Testis (tissue), 3 donors: Measurements from ENCODE around the gene RSRC2. TPM values are rescaled to one million over a fixed set of nuclear protein-coding genes. Genes with fewer than 3 reads are reported as not detected.

Experiments used
- DNase-seq: peaks from one replicate; pipeline ENCODE4 v3.0.0-alpha.2; 2019
- H3K27ac ChIP-seq, 2 donors: fragments of 200-600 bp; sonication (generic); one replicate each; pipeline ENCODE4 v1.5.1; 2019
- H3K27me3 ChIP-seq: fragments of 200-600 bp; sonication (generic); one replicate; pipeline ENCODE4 v1.5.1; 2019
- H3K36me3 ChIP-seq: fragments of 200-600 bp; sonication (generic); one replicate; pipeline ENCODE4 v1.5.1; 2017; ENCODE audit warnings: low read depth; ENCODE audit errors: missing control alignments
- H3K4me1 ChIP-seq: fragments of 200-600 bp; sonication (generic); one replicate; pipeline ENCODE4 v1.5.1; 2019
- H3K4me3 ChIP-seq, 2 donors: fragments of 200-600 bp; sonication (generic); one replicate each; pipeline ENCODE4 v1.5.1; 2017 to 2019
- H3K9me3 ChIP-seq: fragments of 200-600 bp; sonication (generic); one replicate; pipeline ENCODE4 v1.5.1; 2017
- POLR2A ChIP-seq: fragments of 450-650 bp; IDR thresholded peaks from one replicate; pipeline ENCODE4 v1.6.1; 2017; ENCODE audit warnings: antibody characterized with exemption, mild to moderate bottlenecking, moderate library complexity
- WGBS, 2 donors: methylation state at CpG; one replicate each; pipeline ENCODE4 v1.1.5; 2018; 5-methylcytosine and 5-hydroxymethylcytosine counted together
- intact Hi-C: fragments of 100-400 bp; cut with DNase I; formaldehyde crosslinking; loops from one replicate; pipeline ENCODE4 v1.15.1; 2023; ENCODE audit warnings: low total_unique reads
- polyA plus RNA-seq: library from polyadenylated mRNA; stranded (reverse); fragments of 350-450 nt; fragmentation: Illumina TruSeq; extraction: RNeasy Lipid Tissue Mini Kit (QIAGEN cat#74804); gene quantifications from one replicate; pipeline ENCODE4 v1.2.3, GENCODE V29; 2014; ENCODE audit warnings: low read depth, low replicate concordance; ENCODE audit not compliant: insufficient read depth
- total RNA-seq, 2 donors: library from RNA; depleted of rRNA; stranded (reverse); fragments of >200 nt; gene quantifications; one replicate each; pipeline ENCODE4 v1.2.3, GENCODE V29; 2016
- TF ChIP-seq, protein P1 (sequence below), 3 experiments: fragments of 450-650 bp in 2 of 3; fragments of 200-600 bp in 1 of 3; sonication (generic) in 1 of 3; IDR thresholded peaks; one replicate each; pipeline ENCODE4 v1.5.1; 2016 to 2019; ENCODE audit warnings: antibody characterized with exemption in 3 of 3, mild to moderate bottlenecking in 2 of 3, moderate library complexity in 1 of 3

Gene RSRC2
- total and polyA plus RNA-seq, 3 donors from 2014 or later, result 50.7 to 133 (median 93.1) TPM

DNA sequence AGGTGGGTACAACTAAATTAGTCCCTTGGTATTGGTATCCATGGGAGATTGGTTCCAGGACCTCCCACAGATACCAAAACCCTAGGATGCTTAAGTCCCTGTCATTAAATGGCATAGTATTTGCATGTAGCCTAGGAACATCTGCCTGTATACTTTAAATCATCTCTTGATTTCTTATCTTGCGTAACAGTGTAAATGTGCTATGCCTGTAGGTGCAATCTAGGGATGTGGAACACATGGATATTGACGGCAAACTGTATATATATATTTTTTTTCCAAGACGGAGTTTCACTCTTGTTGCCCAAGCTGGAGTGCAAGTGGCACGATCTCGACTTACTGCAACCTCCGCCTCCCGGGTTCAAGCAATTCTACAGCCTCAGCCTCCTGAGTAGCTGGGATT lies 1.8 kb upstream of the RSRC2 start:
- H3K4me1 ChIP-seq, result peaks cover 9% of the 10 kb centered on the region

DNA sequence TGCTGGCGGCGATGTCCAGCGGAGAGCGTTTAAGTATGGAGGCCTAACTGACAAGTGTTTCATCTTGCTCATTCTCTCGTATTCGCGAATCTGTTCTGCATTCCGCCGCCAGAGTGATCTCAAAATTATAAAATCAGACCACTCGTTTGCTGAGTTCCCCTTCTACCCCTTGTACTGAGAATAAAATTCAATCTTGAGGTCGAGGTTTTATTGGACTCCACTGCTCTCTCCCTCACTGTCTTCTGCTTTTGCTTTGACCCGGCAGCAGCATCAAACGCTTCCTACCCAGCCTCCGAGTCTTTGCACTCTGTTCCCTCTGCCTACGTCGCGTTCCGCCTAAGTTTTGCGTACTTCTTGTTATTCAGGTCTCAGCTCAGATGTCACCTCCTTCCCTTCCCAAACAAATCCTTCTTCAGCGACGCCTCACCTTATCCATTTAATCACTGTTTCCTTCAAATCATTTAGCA lies 775 bp upstream of the RSRC2 start:
- no peaks in the 10 kb centered on the region for H3K27me3 ChIP-seq
- H3K4me3 ChIP-seq, result peak overlapping the region; percentile 60 to 91
- intact Hi-C loops, result no loop called here
- TF ChIP-seq, protein P1, sequence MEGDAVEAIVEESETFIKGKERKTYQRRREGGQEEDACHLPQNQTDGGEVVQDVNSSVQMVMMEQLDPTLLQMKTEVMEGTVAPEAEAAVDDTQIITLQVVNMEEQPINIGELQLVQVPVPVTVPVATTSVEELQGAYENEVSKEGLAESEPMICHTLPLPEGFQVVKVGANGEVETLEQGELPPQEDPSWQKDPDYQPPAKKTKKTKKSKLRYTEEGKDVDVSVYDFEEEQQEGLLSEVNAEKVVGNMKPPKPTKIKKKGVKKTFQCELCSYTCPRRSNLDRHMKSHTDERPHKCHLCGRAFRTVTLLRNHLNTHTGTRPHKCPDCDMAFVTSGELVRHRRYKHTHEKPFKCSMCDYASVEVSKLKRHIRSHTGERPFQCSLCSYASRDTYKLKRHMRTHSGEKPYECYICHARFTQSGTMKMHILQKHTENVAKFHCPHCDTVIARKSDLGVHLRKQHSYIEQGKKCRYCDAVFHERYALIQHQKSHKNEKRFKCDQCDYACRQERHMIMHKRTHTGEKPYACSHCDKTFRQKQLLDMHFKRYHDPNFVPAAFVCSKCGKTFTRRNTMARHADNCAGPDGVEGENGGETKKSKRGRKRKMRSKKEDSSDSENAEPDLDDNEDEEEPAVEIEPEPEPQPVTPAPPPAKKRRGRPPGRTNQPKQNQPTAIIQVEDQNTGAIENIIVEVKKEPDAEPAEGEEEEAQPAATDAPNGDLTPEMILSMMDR (IDR thresholded peaks at IDR 0.05), result no peak
- TF ChIP-seq POLR2A, result no peak
- 0 to 1% methylated on average over 21 of the region's 21 CpGs for WGBS, 2 donors
- H3K9me3 ChIP-seq, result no peaks in the 10 kb centered on the region
- H3K4me1 ChIP-seq, result peaks cover 18% of the 10 kb centered on the region
- peak; percentile 34 for DNase-seq
- H3K36me3 ChIP-seq, result no peaks in the 10 kb centered on the region
- peak overlapping the region in 1 of 2 donors; percentile 70 for H3K27ac ChIP-seq

More for the DNA sequence above, 1.8 kb upstream of the RSRC2 start:
- DNase-seq, result no peak
- Histone ChIP-seq H3K9me3 (no peaks in the 10 kb centered on the region), H3K27ac (no peak overlapping the region), H3K4me3 (no peak overlapping the region), H3K27me3 (no peaks in the 10 kb centered on the region), H3K36me3 (no peaks in the 10 kb centered on the region)
- intact Hi-C loops, result no loop called here
- 85 to 94% methylated on average over 7 of the region's 7 CpGs for WGBS, 2 donors
- TF ChIP-seq, protein P1 (IDR thresholded peaks at IDR 0.05), result no peak
- TF ChIP-seq POLR2A, result no peak

DNA sequence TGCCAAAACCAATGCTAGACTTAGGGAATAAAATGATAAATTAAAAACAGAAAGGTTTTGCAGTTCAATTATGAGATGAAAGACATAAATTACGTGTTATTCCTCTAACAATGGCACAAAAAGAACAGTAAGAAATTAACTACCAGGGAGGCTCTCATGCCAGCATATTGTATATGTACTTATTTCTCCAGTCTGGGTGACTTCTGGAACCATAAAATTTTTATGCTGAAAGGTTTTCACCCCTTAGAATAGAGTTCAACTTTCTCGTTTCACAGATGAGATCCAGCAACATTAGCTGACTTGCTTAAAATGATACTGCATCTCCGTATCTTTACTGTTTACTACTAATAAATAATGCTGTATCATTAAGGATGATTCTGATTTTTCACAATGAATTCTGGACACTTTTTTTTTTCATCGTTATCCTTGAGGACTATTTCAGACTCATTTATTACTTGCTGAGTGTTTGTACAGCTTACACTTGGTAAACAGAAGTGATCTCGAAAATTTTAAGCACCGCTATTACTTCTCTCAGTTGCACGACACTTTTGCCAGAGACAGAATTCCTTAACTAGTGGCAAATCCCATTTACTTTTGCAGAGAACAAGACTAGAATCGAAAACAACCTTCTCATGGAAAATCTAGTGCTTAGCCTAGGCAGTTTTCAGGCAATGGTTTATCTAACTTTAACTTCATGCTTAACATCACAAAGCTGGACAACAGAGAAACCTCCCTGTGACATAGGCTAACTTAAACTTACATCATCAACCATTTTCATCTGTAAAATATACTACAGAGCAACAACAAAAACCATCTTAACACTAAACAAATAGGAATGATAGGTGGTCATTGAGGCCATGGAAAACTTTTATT lies 2.7 kb downstream of the RSRC2 start:
- TF ChIP-seq, protein P1 (IDR thresholded peaks at IDR 0.05), result no peak
- no peak for TF ChIP-seq POLR2A
- peak overlapping the region in 1 of 2 donors; percentile 81 for H3K27ac ChIP-seq
- intact Hi-C loops, result no loop called here
- 12 to 13% methylated on average over 8 of the region's 8 CpGs for whole genome bisulfite sequencing, 2 donors
- DNase-seq, result no peak
- H3K9me3 ChIP-seq, result no peaks in the 10 kb centered on the region
- peaks cover 23% of the 10 kb centered on the region for H3K4me1 ChIP-seq
- H3K36me3 ChIP-seq, result no peaks in the 10 kb centered on the region
- no peaks in the 10 kb centered on the region for H3K27me3 ChIP-seq
- H3K4me3 ChIP-seq, result peak overlapping the region in 1 of 2 donors; percentile 91

DNA sequence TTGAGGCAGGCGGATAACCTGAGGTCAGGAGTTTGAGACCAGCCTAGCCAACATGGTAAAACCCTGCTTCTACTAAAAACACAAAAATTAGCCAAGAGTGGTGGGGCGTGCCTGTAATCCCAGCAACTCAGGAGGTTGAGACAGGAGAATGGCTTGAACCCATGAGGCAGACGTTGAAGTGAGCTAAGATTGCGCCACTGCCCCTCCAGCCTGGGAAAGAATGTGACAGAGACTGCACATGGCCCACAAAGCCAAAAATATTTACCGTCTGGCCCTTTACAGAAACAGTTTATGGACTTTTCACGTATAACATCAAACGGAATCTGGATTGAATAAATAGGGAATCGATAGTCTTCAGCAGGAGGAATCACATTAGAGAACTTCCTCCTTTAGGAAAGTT lies 3.5 kb downstream of the RSRC2 start:
- Histone ChIP-seq H3K27ac (peak overlapping the region in 1 of 2 donors; percentile 58), H3K4me1 (peaks cover 23% of the 10 kb centered on the region), H3K27me3 (no peaks in the 10 kb centered on the region), H3K36me3 (no peaks in the 10 kb centered on the region), H3K9me3 (no peaks in the 10 kb centered on the region), H3K4me3 (no peak overlapping the region)
- intact Hi-C loops, result no loop called here
- no peak for DNase-seq
- no peak for TF ChIP-seq POLR2A
- WGBS, 2 donors, result 39 to 48% methylated on average over 8 of the region's 8 CpGs

DNA sequence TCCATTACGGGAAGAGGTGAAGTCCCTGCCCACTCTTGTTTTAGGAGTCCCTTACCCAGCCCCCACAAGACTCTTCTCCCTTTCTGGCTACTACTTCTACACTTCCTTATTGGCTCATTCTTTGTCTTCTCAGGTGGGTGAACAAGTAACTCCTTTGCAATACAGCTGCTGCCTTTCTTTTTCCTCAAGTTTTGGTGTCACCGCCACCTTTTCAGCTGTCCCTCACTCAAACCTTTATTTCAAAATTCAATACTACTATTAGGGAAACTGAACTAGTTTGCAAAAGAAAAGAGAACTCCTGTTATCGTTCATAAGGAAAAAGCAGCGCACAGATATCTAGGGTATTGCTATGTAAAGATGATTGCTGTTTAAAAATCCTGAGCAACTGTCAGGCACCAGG lies 6.1 kb downstream of the RSRC2 start:
- H3K4me1 ChIP-seq, result peaks cover 23% of the 10 kb centered on the region
- no peaks in the 10 kb centered on the region for H3K27me3 ChIP-seq
- no peak for TF ChIP-seq POLR2A
- TF ChIP-seq, protein P1 (IDR thresholded peaks at IDR 0.05), result no peak
- no peak overlapping the region for H3K27ac ChIP-seq
- 92 to 94% methylated on average over 4 of the region's 4 CpGs for WGBS, 2 donors
- intact Hi-C loops, result no loop called here
- H3K9me3 ChIP-seq, result no peaks in the 10 kb centered on the region
- no peak for DNase-seq
- no peak overlapping the region for H3K4me3 ChIP-seq
- no peaks in the 10 kb centered on the region for H3K36me3 ChIP-seq
